HG02840 (cell line): ENCODE measurements around the gene GPBAR1.

Source experiments
- ATAC-seq: cut with Tn5 transposase; IDR thresholded peaks from one replicate; pipeline ENCODE4 v1.9.1; 2021; ENCODE audit warnings: mild to moderate bottlenecking, moderate library complexity, moderate number of reproducible peaks; ENCODE audit not compliant: unreplicated experiment, low FRiP score

GPBAR1 gene

GRCh38 chr2:218238887-218239286 lies 21.9 kb upstream of the GPBAR1 start:
- ATAC-seq: no peak

- ATAC-seq: no peak
These were observed 16.6 kb upstream of the GPBAR1 start for GRCh38 chr2:218244204-218244603.

GRCh38 chr2:218244665-218245064 lies 16.1 kb upstream of the GPBAR1 start:
- ATAC-seq: no peak

DNA sequence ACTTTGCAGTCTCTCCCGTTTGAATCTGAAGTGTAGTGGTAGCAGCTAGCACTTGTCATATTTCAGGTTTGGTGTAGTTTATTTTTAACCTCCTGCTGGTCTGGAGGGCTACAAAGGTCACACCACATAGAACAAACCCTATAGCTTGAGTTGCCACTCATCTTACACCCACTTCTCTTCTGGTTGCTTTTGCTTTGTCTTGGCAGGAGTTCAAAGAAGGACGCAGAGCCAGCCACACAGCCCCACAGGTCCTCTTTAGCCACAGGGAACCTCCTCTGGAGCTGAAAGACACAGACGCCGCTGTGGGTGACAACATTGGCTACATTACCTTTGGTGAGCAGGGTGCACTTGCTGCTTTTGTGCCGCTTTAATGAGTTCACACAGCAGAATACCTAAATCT lies 15.6 kb upstream of the GPBAR1 start:
- ATAC-seq: no peak

- ATAC-seq: no peak
These were observed 11.1 kb upstream of the GPBAR1 start for GRCh38 chr2:218249691-218250090.

DNA sequence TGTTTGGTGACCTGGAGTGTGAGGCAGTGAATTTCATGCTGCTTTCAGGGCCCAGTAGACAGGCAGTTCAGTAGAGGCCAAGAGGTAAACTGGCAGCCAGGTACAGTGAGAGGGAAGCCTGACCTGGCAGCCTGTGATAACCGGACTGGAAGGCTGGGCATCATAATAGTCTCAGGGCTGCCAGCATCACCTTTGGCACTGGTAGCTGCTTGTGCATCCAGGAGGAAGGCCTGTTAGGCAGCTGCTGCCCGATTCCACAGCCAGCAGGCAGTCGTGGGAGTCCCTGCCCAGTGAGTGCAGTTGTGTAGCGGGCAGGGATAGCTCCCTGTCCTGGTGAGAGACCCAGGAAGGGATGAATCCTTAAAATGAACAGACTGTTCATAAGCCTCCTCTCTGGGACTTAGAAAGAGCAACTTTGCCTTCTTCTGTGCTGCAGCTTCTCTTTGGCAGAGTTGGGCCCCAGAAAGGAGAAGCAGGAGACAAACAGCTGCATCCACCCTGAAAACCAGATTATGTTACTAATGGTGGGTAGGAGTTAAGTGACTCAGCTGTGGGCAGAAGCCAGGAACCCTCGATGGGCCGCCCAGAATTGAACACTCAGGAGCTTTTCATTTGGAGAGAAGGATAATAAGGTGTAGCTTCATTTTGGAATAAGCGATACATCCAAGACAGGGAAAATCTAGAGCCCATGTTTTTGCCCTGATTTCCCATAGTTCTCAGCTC lies 8.1 kb upstream of the GPBAR1 start:
- ATAC-seq: no peak

- ATAC-seq: no peak
These were observed 7.6 kb upstream of the GPBAR1 start for GRCh38 chr2:218253232-218253625.

GRCh38 chr2:218255446-218255845 lies 5.4 kb upstream of the GPBAR1 start:
- ATAC-seq: no peak

DNA sequence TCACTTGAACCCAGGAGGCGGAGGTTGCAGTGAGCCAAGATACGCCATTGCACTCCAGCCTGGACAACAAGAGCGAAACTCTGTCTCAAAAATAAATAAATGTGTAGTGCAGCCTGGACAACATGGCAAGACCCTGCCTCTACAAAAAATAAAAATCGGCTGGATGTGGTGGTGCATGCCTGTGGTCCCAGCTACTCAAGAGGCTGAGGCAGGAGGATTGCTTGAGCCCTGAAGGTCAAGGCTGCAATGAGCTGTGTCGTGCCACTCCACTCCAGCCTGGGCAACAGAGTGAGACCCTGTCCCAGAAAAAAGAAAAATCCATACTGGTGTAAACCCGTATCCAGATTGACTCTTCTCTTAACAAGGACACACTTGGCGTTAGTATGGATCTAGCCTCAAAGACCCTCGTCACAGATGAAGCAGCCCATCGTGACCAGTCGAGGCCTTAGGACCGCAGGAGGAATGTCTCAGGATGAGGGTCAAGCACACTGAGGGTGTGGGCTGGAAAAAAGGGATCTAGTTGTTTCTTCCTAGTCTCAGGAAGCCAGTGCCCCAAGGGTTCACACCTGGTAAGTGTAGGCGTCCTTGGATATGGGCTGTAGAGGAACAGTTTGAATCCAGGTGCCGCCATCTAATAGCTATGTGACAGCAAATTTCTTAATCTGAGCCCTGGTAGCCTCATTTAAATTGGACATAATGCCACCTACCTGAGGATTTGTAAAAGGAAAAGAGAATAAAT lies 4.0 kb upstream of the GPBAR1 start:
- no peak for ATAC-seq

DNA sequence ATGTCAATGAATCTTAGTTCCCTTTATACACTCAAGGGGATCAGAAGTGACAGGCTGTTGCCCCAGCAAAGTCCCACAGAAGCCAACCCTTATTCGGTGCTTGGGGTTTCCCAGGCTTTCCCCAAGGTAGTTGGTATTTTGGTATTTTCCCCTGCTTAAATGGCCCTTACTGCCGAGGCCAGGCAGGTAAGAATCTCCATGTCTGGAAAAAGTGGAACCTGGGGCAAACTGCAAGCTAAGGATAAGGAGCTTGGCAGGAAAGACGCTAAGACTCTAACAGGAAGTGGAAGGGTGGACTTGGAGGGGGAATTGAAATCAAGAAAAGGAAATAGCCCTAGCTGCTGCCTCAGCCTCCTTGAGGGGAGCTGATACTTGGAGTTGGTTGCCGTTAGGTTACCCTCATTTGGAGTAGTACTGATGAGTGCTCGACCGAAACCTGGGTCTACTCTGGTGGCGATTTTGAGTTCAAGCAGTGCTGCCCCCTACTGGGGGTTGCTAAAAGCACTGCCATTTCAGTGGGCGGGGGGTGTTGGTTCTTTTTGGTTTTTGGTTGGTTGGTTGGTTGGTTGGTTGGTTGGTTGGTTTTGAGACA lies 3.3 kb upstream of the GPBAR1 start:
- no peak for ATAC-seq

- ATAC-seq: no peak
These were observed 1.5 kb upstream of the GPBAR1 start for GRCh38 chr2:218259099-218259961.

- ATAC-seq: no peak
These were observed 649 bp upstream of the GPBAR1 start for GRCh38 chr2:218260166-218260565.

GRCh38 chr2:218261423-218262236 lies 815 bp downstream of the GPBAR1 start:
- no peak for ATAC-seq

DNA sequence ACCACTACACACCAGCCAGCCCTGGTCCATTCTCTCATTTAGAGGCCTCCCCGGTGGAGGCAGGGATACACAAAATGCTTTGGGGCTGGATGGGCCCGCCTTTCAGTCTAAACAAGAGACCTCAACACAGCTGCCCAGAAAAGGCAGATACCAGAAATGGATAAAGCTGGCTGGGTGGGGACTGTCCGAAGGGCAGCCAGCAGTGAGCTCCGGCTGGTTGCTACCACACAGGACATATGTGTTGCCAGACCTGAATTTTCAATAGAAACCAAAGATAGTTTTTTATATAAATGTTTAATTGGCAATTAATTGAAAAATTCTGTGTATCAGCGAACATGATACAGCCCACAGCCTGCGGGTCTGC lies 1.4 kb downstream of the GPBAR1 start:
- no peak for ATAC-seq

DNA sequence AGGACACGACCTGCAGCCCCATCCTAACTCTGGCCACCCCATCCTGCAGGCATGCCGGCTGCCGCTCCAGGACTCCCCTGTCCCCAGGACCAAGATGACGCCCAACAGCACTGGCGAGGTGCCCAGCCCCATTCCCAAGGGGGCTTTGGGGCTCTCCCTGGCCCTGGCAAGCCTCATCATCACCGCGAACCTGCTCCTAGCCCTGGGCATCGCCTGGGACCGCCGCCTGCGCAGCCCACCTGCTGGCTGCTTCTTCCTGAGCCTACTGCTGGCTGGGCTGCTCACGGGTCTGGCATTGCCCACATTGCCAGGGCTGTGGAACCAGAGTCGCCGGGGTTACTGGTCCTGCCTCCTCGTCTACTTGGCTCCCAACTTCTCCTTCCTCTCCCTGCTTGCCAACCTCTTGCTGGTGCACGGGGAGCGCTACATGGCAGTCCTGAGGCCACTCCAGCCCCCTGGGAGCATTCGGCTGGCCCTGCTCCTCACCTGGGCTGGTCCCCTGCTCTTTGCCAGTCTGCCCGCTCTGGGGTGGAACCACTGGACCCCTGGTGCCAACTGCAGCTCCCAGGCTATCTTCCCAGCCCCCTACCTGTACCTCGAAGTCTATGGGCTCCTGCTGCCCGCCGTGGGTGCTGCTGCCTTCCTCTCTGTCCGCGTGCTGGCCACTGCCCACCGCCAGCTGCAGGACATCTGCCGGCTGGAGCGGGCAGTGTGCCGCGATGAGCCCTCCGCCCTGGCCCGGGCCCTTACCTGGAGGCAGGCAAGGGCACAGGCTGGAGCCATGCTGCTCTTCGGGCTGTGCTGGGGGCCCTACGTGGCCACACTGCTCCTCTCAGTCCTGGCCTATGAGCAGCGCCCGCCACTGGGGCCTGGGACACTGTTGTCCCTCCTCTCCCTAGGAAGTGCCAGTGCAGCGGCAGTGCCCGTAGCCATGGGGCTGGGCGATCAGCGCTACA lies 2.1 kb downstream of the GPBAR1 start:
- no peak for ATAC-seq

DNA sequence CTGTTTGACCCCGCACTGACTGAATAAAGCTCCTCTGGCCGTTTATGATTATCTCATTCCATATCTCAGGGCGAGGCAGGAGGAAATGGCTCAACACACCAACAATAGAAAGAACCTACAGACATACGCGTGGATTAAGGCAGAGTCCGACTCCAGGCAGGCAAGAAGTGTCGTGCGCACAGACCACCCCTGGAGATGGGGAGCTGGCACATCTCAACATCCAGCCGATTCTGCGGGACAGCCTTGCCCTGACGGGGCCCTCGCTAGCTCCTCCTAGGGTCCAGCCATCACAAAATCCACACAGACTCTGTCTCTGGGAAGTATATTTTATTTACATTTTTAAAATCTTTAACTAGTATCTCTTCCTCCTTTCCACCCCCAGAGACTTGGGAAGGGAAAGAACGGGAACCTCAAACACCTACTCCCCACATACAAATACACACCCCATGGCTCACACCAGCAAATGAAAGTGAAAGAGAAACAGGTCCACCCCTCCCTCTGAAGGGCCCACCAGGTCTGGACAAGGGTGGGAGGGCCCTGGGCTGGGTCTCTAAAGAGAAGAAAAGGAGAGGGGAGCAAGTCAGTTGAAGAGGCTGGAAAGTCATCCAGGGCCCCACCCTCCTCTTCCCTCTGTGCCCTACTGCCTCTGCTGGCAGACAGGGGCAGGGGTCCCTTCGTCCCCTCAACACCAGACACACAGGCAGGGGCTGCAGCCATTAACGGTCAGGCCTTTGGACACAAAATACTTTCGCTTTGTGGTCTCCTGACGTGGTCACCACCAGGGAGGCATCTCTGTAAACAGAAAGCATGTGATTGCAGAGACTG lies 3.2 kb downstream of the GPBAR1 start:
- ATAC-seq: no peak

GRCh38 chr2:218264773-218265561 lies 4.2 kb downstream of the GPBAR1 start:
- no peak for ATAC-seq
